Neutrophil (primary cell): Measurements from ENCODE around the gene LRRC4C.
"Not testable (repeated sequence)": the region's sequence is repeated elsewhere in the genome, so short reads cannot be mapped to it uniquely, and the experiment has no call there.

Experiments
- H3K27ac ChIP-seq: fragments of 200-600 bp; sonication (generic); 2 replicates; pipeline ENCODE4 v1.5.1; 2016; ENCODE audit warnings: mild to moderate bottlenecking, moderate library complexity
- H3K27me3 ChIP-seq: fragments of 200-600 bp; sonication (generic); 2 replicates; pipeline ENCODE4 v1.6.0; 2016; ENCODE audit warnings: mild to moderate bottlenecking
- H3K36me3 ChIP-seq: fragments of 200-600 bp; sonication (generic); 2 replicates; pipeline ENCODE4 v1.5.1; 2017
- H3K4me1 ChIP-seq, 2 experiments: fragments of 200-600 bp in 1 of 2; sonication (generic) in 1 of 2; 1 replicate in 1 of 2; 2 replicates in 1 of 2; pipeline versions ENCODE4 v1.5.1 to v1.6.1; 2013 to 2016; ENCODE audit warnings: low read depth in 1 of 2, low read length in 1 of 2, mild to moderate bottlenecking in 1 of 2, moderate library complexity in 1 of 2; ENCODE audit not compliant: control insufficient read depth in 1 of 2, insufficient read depth in 1 of 2
- H3K4me3 ChIP-seq, 2 experiments: fragments of 200-600 bp in 1 of 2; sonication (generic) in 1 of 2; 1 replicate in 1 of 2; 2 replicates in 1 of 2; pipeline ENCODE4 v1.5.1; 2013 to 2016; ENCODE audit warnings: low read depth in 1 of 2, low read length in 1 of 2, mild to moderate bottlenecking in 1 of 2, moderate library complexity in 1 of 2
- H3K9me3 ChIP-seq: fragments of 200-600 bp; sonication (generic); 2 replicates; pipeline ENCODE4 v1.5.1; 2016
- TF ChIP-seq, protein P1 (sequence below): fragments of 200-600 bp; sonication (generic); IDR thresholded peaks from 2 replicates; pipeline ENCODE4 v1.5.1; 2016; ENCODE audit warnings: antibody characterized with exemption

LRRC4C gene

GRCh38 chr11:40203606-40204005, 1255.8 kb downstream of the LRRC4C start:
- Histone ChIP-seq H3K27me3 (no peaks in the 10 kb centered on the region), H3K4me1 (no peaks in the 10 kb centered on the region), H3K4me3 (no peak overlapping the region), H3K9me3 (no peaks in the 10 kb centered on the region), H3K27ac (no peak overlapping the region), H3K36me3 (no peaks in the 10 kb centered on the region)
- TF ChIP-seq, protein P1, sequence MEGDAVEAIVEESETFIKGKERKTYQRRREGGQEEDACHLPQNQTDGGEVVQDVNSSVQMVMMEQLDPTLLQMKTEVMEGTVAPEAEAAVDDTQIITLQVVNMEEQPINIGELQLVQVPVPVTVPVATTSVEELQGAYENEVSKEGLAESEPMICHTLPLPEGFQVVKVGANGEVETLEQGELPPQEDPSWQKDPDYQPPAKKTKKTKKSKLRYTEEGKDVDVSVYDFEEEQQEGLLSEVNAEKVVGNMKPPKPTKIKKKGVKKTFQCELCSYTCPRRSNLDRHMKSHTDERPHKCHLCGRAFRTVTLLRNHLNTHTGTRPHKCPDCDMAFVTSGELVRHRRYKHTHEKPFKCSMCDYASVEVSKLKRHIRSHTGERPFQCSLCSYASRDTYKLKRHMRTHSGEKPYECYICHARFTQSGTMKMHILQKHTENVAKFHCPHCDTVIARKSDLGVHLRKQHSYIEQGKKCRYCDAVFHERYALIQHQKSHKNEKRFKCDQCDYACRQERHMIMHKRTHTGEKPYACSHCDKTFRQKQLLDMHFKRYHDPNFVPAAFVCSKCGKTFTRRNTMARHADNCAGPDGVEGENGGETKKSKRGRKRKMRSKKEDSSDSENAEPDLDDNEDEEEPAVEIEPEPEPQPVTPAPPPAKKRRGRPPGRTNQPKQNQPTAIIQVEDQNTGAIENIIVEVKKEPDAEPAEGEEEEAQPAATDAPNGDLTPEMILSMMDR = no peak

- Histone ChIP-seq H3K27me3 (no peaks in the 10 kb centered on the region), H3K4me1 (no peaks in the 10 kb centered on the region), H3K9me3 (no peaks in the 10 kb centered on the region), H3K36me3 (no peaks in the 10 kb centered on the region), H3K27ac (no peak overlapping the region), H3K4me3 (no peak overlapping the region)
- TF ChIP-seq, protein P1 = no peak
Observed at GRCh38 chr11:40202589-40203270, 1256.7 kb downstream of the LRRC4C start.

- H3K27me3 ChIP-seq, H3K9me3 ChIP-seq, H3K4me3 ChIP-seq, H3K4me1 ChIP-seq, H3K36me3 ChIP-seq, H3K27ac ChIP-seq: not testable (repeated sequence)
Observed at GRCh38 chr11:40192590-40192989, 1266.9 kb downstream of the LRRC4C start.

DNA sequence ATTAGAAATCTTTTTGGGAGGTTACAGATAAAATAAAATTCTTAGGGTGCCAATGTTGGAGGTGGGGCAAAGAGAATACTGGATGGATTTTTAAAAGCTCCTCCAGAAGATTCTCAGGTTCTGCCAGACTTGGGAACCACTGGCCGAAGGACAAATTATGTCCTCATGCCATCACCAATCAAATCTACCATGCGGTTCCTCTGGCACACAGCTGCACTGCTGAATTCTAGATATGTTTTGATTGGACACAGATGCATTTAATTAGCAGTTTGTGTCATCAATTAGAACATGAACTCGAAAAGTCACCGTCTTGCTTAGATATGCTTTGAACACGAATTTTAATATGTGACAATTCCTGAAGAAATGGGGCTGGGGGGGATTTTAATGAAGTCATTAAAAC, 1269.2 kb downstream of the LRRC4C start:
- Histone ChIP-seq H3K9me3 (no peaks in the 10 kb centered on the region), H3K36me3 (no peaks in the 10 kb centered on the region), H3K27ac (no peak overlapping the region), H3K4me1 (no peaks in the 10 kb centered on the region), H3K27me3 (no peaks in the 10 kb centered on the region), H3K4me3 (no peak overlapping the region)
- TF ChIP-seq, protein P1 = no peak

DNA sequence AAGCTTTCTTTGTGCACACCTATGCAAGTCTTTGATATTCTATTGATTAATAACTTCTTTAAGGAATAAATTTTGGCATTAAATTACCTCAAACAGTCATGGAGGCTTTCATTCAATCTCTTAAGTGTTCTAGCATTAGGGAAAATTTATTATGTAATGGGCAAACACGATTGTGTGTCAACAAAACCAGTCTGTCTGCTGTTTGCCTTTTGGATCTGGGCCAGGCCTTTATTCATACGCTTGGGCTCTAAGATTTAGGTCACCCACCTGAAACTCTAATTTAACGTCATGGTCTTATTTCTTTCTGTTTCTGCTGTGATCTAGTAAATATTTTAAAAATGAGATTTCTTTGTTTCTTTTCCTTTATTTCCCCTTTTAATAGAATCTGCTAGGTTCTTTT, 1270.6 kb downstream of the LRRC4C start:
- Histone ChIP-seq H3K4me3 (no peak overlapping the region), H3K4me1 (no peaks in the 10 kb centered on the region), H3K27me3 (no peaks in the 10 kb centered on the region), H3K9me3 (no peaks in the 10 kb centered on the region), H3K27ac (no peak overlapping the region), H3K36me3 (no peaks in the 10 kb centered on the region)
- TF ChIP-seq, protein P1 = no peak

GRCh38 chr11:40187295-40187694, 1272.2 kb downstream of the LRRC4C start:
- Histone ChIP-seq H3K27me3 (no peaks in the 10 kb centered on the region), H3K4me3 (no peak overlapping the region), H3K4me1 (no peaks in the 10 kb centered on the region), H3K36me3 (no peaks in the 10 kb centered on the region), H3K9me3 (no peaks in the 10 kb centered on the region), H3K27ac (no peak overlapping the region)
- TF ChIP-seq, protein P1 = no peak
